ENCODE measurements around the gene PIAS1.
"Not testable (repeated sequence)": the region's sequence is repeated elsewhere in the genome, so short reads cannot be mapped to it uniquely, and the experiment has no call there.

The PIAS1 gene

GRCh38 chr15:68205954-68206539, 151.9 kb downstream of the PIAS1 start:
- no peak for FAIRE-seq

GRCh38 chr15:68206711-68207151, 152.6 kb downstream of the PIAS1 start:
- no peak for FAIRE-seq

GRCh38 chr15:68207176-68207935, 153.2 kb downstream of the PIAS1 start:
- FAIRE-seq: no peak

- no peak for FAIRE-seq
Observed at GRCh38 chr15:68208136-68208535, 154.0 kb downstream of the PIAS1 start.

- FAIRE-seq: no peak
Observed at GRCh38 chr15:68208636-68209240, 154.6 kb downstream of the PIAS1 start.

- no peak for FAIRE-seq
Observed at GRCh38 chr15:68209272-68209671, 155.2 kb downstream of the PIAS1 start.

GRCh38 chr15:68209735-68210408, 155.8 kb downstream of the PIAS1 start:
- no peak for FAIRE-seq

GRCh38 chr15:68210409-68210756, 156.3 kb downstream of the PIAS1 start:
- FAIRE-seq: no peak

- FAIRE-seq: no peak
Observed at GRCh38 chr15:68210821-68211655, 156.9 kb downstream of the PIAS1 start.

- no peak for FAIRE-seq
Observed at GRCh38 chr15:68211656-68212320, 157.7 kb downstream of the PIAS1 start.

- not testable (repeated sequence) for FAIRE-seq
Observed at GRCh38 chr15:68213491-68213845, 159.4 kb downstream of the PIAS1 start.

GRCh38 chr15:68213991-68214837, 160.1 kb downstream of the PIAS1 start:
- no peak for FAIRE-seq

GRCh38 chr15:68214838-68215254, 160.7 kb downstream of the PIAS1 start:
- no peak for FAIRE-seq

GRCh38 chr15:68217341-68217740, 163.2 kb downstream of the PIAS1 start:
- no peak for FAIRE-seq

GRCh38 chr15:68218331-68218730, 164.2 kb downstream of the PIAS1 start:
- no peak for FAIRE-seq

- no peak for FAIRE-seq
Observed at GRCh38 chr15:68218847-68219798, 165.0 kb downstream of the PIAS1 start.

GRCh38 chr15:68220489-68220888, 166.4 kb downstream of the PIAS1 start:
- FAIRE-seq: no peak

- no peak for FAIRE-seq
Observed at GRCh38 chr15:68220967-68221366, 166.9 kb downstream of the PIAS1 start.

GRCh38 chr15:68221530-68222431, 167.7 kb downstream of the PIAS1 start:
- not testable (repeated sequence) for FAIRE-seq

All from TTC549 (cell line).